Skeletal muscle satellite cell (primary cell): ENCODE data around the gene DUSP10.

Experiments
- H3K27me3 ChIP-seq: 2 replicates; pipeline ENCODE4 v1.7.0; 2013; ENCODE audit warnings: low read length; ENCODE audit not compliant: control insufficient read depth, insufficient read depth
- H3K36me3 ChIP-seq: 2 replicates; pipeline ENCODE4 v1.7.0; 2013; ENCODE audit warnings: mild to moderate bottlenecking, control low read depth, low read length; ENCODE audit not compliant: insufficient read depth
- H3K4me1 ChIP-seq: 2 replicates; pipeline ENCODE4 v1.7.0; 2013; ENCODE audit warnings: low read length; ENCODE audit not compliant: control insufficient read depth, insufficient read depth
- H3K4me2 ChIP-seq: 2 replicates; pipeline ENCODE4 v1.7.0; 2013; ENCODE audit warnings: mild to moderate bottlenecking, low read length
- H3K4me3 ChIP-seq: 2 replicates; pipeline ENCODE4 v1.7.0; 2013; ENCODE audit warnings: low read length
- H3K9ac ChIP-seq: 2 replicates; pipeline ENCODE4 v1.7.0; 2013; ENCODE audit warnings: mild to moderate bottlenecking, low read depth, low read length, moderate library complexity
- H3K9me3 ChIP-seq: replicated peaks from 2 replicates; pipeline ENCODE4 v1.7.0; 2013; ENCODE audit warnings: mild to moderate bottlenecking, control low read depth, low read length

The DUSP10 gene

GRCh38 chr1:221742555-221743415, 896 bp upstream of the DUSP10 start:
- peaks cover 21% of the 10 kb centered on the region for H3K36me3 ChIP-seq
- peaks cover 21% of the 10 kb centered on the region for H3K4me1 ChIP-seq

GRCh38 chr1:221740993-221741702, 741 bp downstream of the DUSP10 start:
- H3K9me3 ChIP-seq = no peaks in the 10 kb centered on the region
- no peaks in the 10 kb centered on the region for H3K27me3 ChIP-seq
- peak overlapping the region; percentile 89 for H3K9ac ChIP-seq
- peaks cover 36% of the 10 kb centered on the region for H3K36me3 ChIP-seq
- H3K4me3 ChIP-seq = peak overlapping the region; percentile 79
- H3K4me1 ChIP-seq = peaks cover 36% of the 10 kb centered on the region
- peak overlapping the region; percentile 80 for H3K4me2 ChIP-seq

More at GRCh38 chr1:221742555-221743415, 896 bp upstream of the DUSP10 start:
- no peaks in the 10 kb centered on the region for H3K27me3 ChIP-seq
- H3K9ac ChIP-seq = peak overlapping the region; percentile 98
- no peaks in the 10 kb centered on the region for H3K9me3 ChIP-seq
- H3K4me3 ChIP-seq = peak overlapping the region; percentile 78
- H3K4me2 ChIP-seq = peak overlapping the region; percentile 86

- Histone ChIP-seq H3K9ac (peak overlapping the region; percentile 89), H3K4me1 (peaks cover 43% of the 10 kb centered on the region)
These were observed 1.4 kb downstream of the DUSP10 start for GRCh38 chr1:221740369-221740992.

GRCh38 chr1:221739677-221740025, 2.2 kb downstream of the DUSP10 start:
- Histone ChIP-seq H3K4me1 (peaks cover 49% of the 10 kb centered on the region), H3K4me3 (peak overlapping the region; percentile 79)

More at GRCh38 chr1:221740369-221740992, 1.4 kb downstream of the DUSP10 start:
- peaks cover 43% of the 10 kb centered on the region for H3K36me3 ChIP-seq
- H3K4me2 ChIP-seq = peak overlapping the region; percentile 80
- H3K27me3 ChIP-seq = no peaks in the 10 kb centered on the region
- H3K9me3 ChIP-seq = no peaks in the 10 kb centered on the region
- H3K4me3 ChIP-seq = peak overlapping the region; percentile 79

GRCh38 chr1:221739018-221739676, 2.7 kb downstream of the DUSP10 start:
- Histone ChIP-seq H3K4me2 (peak overlapping the region; percentile 80), H3K4me3 (peak overlapping the region; percentile 79)

More at GRCh38 chr1:221739677-221740025, 2.2 kb downstream of the DUSP10 start:
- peak overlapping the region; percentile 89 for H3K9ac ChIP-seq
- H3K36me3 ChIP-seq = peaks cover 49% of the 10 kb centered on the region
- H3K9me3 ChIP-seq = no peaks in the 10 kb centered on the region
- no peaks in the 10 kb centered on the region for H3K27me3 ChIP-seq
- H3K4me2 ChIP-seq = peak overlapping the region; percentile 80

GRCh38 chr1:221736714-221737113, 5.2 kb downstream of the DUSP10 start:
- peak overlapping the region; percentile 53 for H3K4me3 ChIP-seq
- no peak overlapping the region for H3K9ac ChIP-seq
- peak overlapping the region; percentile 80 for H3K4me2 ChIP-seq
- H3K4me1 ChIP-seq = peaks cover 45% of the 10 kb centered on the region
- no peaks in the 10 kb centered on the region for H3K27me3 ChIP-seq
- H3K9me3 ChIP-seq = no peaks in the 10 kb centered on the region
- peaks cover 67% of the 10 kb centered on the region for H3K36me3 ChIP-seq

More at GRCh38 chr1:221739018-221739676, 2.7 kb downstream of the DUSP10 start:
- Histone ChIP-seq H3K9ac (peak overlapping the region; percentile 89), H3K27me3 (no peaks in the 10 kb centered on the region), H3K36me3 (peaks cover 54% of the 10 kb centered on the region), H3K9me3 (no peaks in the 10 kb centered on the region), H3K4me1 (peaks cover 50% of the 10 kb centered on the region)

- peak overlapping the region; percentile 23 for H3K9ac ChIP-seq
- H3K4me1 ChIP-seq = peaks cover 45% of the 10 kb centered on the region
- H3K36me3 ChIP-seq = peaks cover 67% of the 10 kb centered on the region
- peak overlapping the region; percentile 53 for H3K4me3 ChIP-seq
- no peaks in the 10 kb centered on the region for H3K9me3 ChIP-seq
- no peaks in the 10 kb centered on the region for H3K27me3 ChIP-seq
- peak overlapping the region; percentile 80 for H3K4me2 ChIP-seq
These were observed 5.9 kb downstream of the DUSP10 start for GRCh38 chr1:221735999-221736398.

- Histone ChIP-seq H3K36me3 (peaks cover 66% of the 10 kb centered on the region), H3K9me3 (no peaks in the 10 kb centered on the region), H3K4me2 (peak overlapping the region; percentile 1), H3K4me1 (peaks cover 47% of the 10 kb centered on the region), H3K27me3 (no peaks in the 10 kb centered on the region), H3K9ac (no peak overlapping the region), H3K4me3 (no peak overlapping the region)
These were observed 7.7 kb downstream of the DUSP10 start for GRCh38 chr1:221734187-221734586.

- Histone ChIP-seq H3K4me3 (no peak overlapping the region), H3K9me3 (no peaks in the 10 kb centered on the region), H3K36me3 (peaks cover 62% of the 10 kb centered on the region), H3K4me1 (peaks cover 42% of the 10 kb centered on the region), H3K9ac (no peak overlapping the region), H3K27me3 (no peaks in the 10 kb centered on the region), H3K4me2 (no peak overlapping the region)
These were observed 9.8 kb downstream of the DUSP10 start for GRCh38 chr1:221732052-221732451.

- Histone ChIP-seq H3K9me3 (no peaks in the 10 kb centered on the region), H3K4me3 (no peak overlapping the region), H3K4me1 (peaks cover 44% of the 10 kb centered on the region), H3K27me3 (no peaks in the 10 kb centered on the region), H3K36me3 (peaks cover 46% of the 10 kb centered on the region), H3K4me2 (peak overlapping the region; percentile 23), H3K9ac (peak overlapping the region; percentile 2)
These were observed 12.0 kb downstream of the DUSP10 start for GRCh38 chr1:221729771-221730330.
